ENCODE measurements around the gene SOCS1. TPM values are rescaled to one million over a fixed set of nuclear protein-coding genes. Genes with fewer than 3 reads are reported as not detected.

The SOCS1 gene
- total and polyA plus RNA-seq, 9 of the 15 experiments (the other 6 are each of a cell fraction or from before 2014, with no cell fraction given), result 0.04 to 7.5 (median 2.3) TPM

DNA sequence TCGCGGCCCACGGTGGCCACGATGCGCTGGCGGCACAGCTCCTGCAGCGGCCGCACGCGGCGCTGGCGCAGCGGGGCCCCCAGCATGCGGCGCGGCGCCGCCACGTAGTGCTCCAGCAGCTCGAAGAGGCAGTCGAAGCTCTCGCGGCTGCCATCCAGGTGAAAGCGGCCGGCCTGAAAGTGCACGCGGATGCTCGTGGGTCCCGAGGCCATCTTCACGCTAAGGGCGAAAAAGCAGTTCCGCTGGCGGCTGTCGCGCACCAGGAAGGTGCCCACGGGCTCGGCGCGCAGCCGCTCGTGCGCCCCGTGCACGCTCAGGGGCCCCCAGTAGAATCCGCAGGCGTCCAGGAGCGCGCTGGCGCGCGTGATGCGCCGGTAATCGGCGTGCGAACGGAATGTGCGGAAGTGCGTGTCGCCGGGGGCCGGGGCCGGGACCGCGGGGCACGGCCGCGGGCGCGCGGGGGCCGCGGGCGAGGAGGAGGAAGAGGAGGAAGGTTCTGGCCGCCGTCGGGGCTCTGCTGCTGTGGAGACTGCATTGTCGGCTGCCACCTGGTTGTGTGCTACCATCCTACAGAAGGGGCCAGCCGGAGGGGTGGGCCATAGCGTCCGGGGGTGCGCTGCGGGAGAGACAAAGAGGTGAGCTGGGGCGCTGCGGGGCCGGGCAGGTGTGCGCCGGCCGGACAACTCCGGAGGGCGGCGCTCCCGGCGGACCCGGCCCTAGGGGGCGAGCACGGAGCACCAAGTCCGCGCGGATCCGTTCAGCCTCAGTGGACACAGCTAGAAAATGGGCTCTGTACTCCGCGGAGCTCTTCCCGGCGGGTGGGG lies 879 bp downstream of the SOCS1 start (continued):
- TF ChIP-seq RUNX1 (IDR thresholded peaks at IDR 0.05; ENCODE audit: low read depth), result no peak
- TF ChIP-seq PHB (CRISPR knock-in tag; IDR thresholded peaks at IDR 0.05), result no peak
- no peak for TF ChIP-seq RHOXF2B (CRISPR knock-in tag; conservative IDR thresholded peaks at IDR 0.05)
- no peak for TF ChIP-seq ZNF764 (CRISPR knock-in tag; IDR thresholded peaks at IDR 0.05; ENCODE audit: low read depth)
- peak; percentile 79 for TF ChIP-seq CCNT2 (IDR thresholded peaks at IDR 0.05; ENCODE audit: borderline replicate concordance, extremely low read depth, insufficient read length, low read depth, low read length)
- TF ChIP-seq HOMEZ (CRISPR knock-in tag; IDR thresholded peaks at IDR 0.05), result no peak
- TF ChIP-seq TCF7L2 (IDR thresholded peaks at IDR 0.05; ENCODE audit: low read depth, low read length), result no peak
- TF ChIP-seq ZNF133 (CRISPR knock-in tag; IDR thresholded peaks at IDR 0.05), result 0 out of 2 replicates have a peak, but pooled peaks have one; percentile 14
- TF ChIP-seq HNRNPL (IDR thresholded peaks at IDR 0.05; ENCODE audit: low read depth, low read length), result no peak; the same call in 1 of the 2 replicates
- TF ChIP-seq FOXM1 (IDR thresholded peaks at IDR 0.05; ENCODE audit: low read depth), result no peak
- TF ChIP-seq FOXM1 (CRISPR knock-in tag; IDR thresholded peaks at IDR 0.05; ENCODE audit: low read depth), result peak; percentile 97
- TF ChIP-seq NFE2 (IDR thresholded peaks at IDR 0.05; ENCODE audit: low read depth), result no peak
- no peak for TF ChIP-seq MAFK (IDR thresholded peaks at IDR 0.05; ENCODE audit: low read length)
- peak; percentile 74; the same call in 1 of the 2 replicates for TF ChIP-seq CUX1 (CRISPR knock-in tag; IDR thresholded peaks at IDR 0.05)
- TF ChIP-seq ATF1 (CRISPR knock-in tag; IDR thresholded peaks at IDR 0.05), result no peak
- peak; percentile 62 for TF ChIP-seq ATF1 (tag; IDR thresholded peaks at IDR 0.05)
- TF ChIP-seq TRIM25 (IDR thresholded peaks at IDR 0.05; ENCODE audit: borderline replicate concordance), result no peak

All from K562 (cell line).